Loucy (cell line): ENCODE data around the gene FZD1.

Experiments used
- H2AFZ ChIP-seq: fragments of 200-600 bp; sonication (generic); 2 replicates; pipeline ENCODE4 v1.6.0; 2016; ENCODE audit warnings: antibody characterized with exemption, mild to moderate bottlenecking, low read length, moderate library complexity
- H3F3A ChIP-seq: fragments of 200-600 bp; 2 replicates; pipeline ENCODE4 v1.6.0; 2016; ENCODE audit warnings: antibody characterized with exemption, low read depth, mild to moderate bottlenecking
- H3K27me3 ChIP-seq: fragments of 200-600 bp; sonication (generic); 2 replicates; pipeline ENCODE4 v1.6.1; 2014; ENCODE audit warnings: low read length, mild to moderate bottlenecking; ENCODE audit not compliant: insufficient read depth, poor library complexity, severe bottlenecking
- H3K36me3 ChIP-seq: fragments of 200-600 bp; sonication (generic); 2 replicates; pipeline ENCODE4 v1.6.1; 2016; ENCODE audit warnings: low read length; ENCODE audit not compliant: insufficient read depth
- H3K4me1 ChIP-seq: fragments of 200-600 bp; sonication (generic); 2 replicates; pipeline ENCODE4 v1.5.1; 2014; ENCODE audit warnings: low read length, mild to moderate bottlenecking; ENCODE audit not compliant: insufficient read depth, poor library complexity, severe bottlenecking
- H3K4me2 ChIP-seq: fragments of 200-600 bp; sonication (generic); 2 replicates; pipeline ENCODE4 v1.6.0; 2014; ENCODE audit warnings: antibody characterized with exemption, low read length, low read depth, mild to moderate bottlenecking; ENCODE audit not compliant: poor library complexity, severe bottlenecking
- H3K4me3 ChIP-seq: fragments of 200-600 bp; sonication (generic); 2 replicates; pipeline ENCODE4 v1.5.1; 2014; ENCODE audit warnings: low read length, mild to moderate bottlenecking, mixed read lengths; ENCODE audit not compliant: poor library complexity, severe bottlenecking
- H3K79me2 ChIP-seq: fragments of 200-600 bp; sonication (generic); 2 replicates; pipeline ENCODE4 v1.6.1; 2014; ENCODE audit warnings: low read length; ENCODE audit not compliant: insufficient read depth
- H3K9ac ChIP-seq: fragments of 200-600 bp; sonication (generic); 2 replicates; pipeline ENCODE4 v1.6.0; 2014; ENCODE audit warnings: mild to moderate bottlenecking, low read depth, low read length, moderate library complexity; ENCODE audit not compliant: poor library complexity, severe bottlenecking
- H3K9me2 ChIP-seq: fragments of 200-600 bp; sonication (generic); replicated peaks from 2 replicates; pipeline ENCODE4 v1.6.1; 2016; ENCODE audit warnings: low read depth, low read length, mixed read lengths
- H3K9me3 ChIP-seq: fragments of 200-600 bp; sonication (generic); 2 replicates; pipeline ENCODE4 v1.6.1; 2014; ENCODE audit warnings: mild to moderate bottlenecking, antibody characterized with exemption, low read length, low read depth; ENCODE audit not compliant: insufficient read depth
- H4K20me1 ChIP-seq: fragments of 200-600 bp; sonication (generic); 2 replicates; pipeline ENCODE4 v1.6.0; 2014; ENCODE audit warnings: antibody characterized with exemption, low read length, mild to moderate bottlenecking; ENCODE audit not compliant: insufficient read depth, poor library complexity, severe bottlenecking
- CTCF ChIP-seq: fragments of 200-600 bp; sonication (generic); conservative IDR thresholded peaks from 2 replicates; pipeline ENCODE4 v1.5.1; 2014; ENCODE audit warnings: mild to moderate bottlenecking, antibody characterized with exemption, low read length
- EZH2phosphoT487 ChIP-seq: fragments of 200-600 bp; IDR thresholded peaks from 2 replicates; pipeline ENCODE4 v1.6.1; 2018; ENCODE audit warnings: antibody characterized with exemption, mild to moderate bottlenecking, moderate library complexity, borderline replicate concordance

FZD1 gene

GRCh38 chr7:91239772-91240171 lies 24.5 kb upstream of the FZD1 start:
- Histone ChIP-seq H3K4me1 (no peaks in the 10 kb centered on the region), H3K9me2 (no peaks in the 10 kb centered on the region), H3K4me2 (no peak overlapping the region), H3F3A (no peaks in the 10 kb centered on the region), H3K9ac (no peak overlapping the region), H3K36me3 (no peaks in the 10 kb centered on the region), H3K27me3 (no peaks in the 10 kb centered on the region), H3K79me2 (no peaks in the 10 kb centered on the region), H2AFZ (no peak overlapping the region), H3K4me3 (no peak overlapping the region), H4K20me1 (no peaks in the 10 kb centered on the region), H3K9me3 (no peaks in the 10 kb centered on the region)
- TF ChIP-seq CTCF, result no peak
- TF ChIP-seq EZH2phosphoT487, result no peak

- H2AFZ ChIP-seq, result no peak overlapping the region
Measured at GRCh38 chr7:91240376-91240941, 23.8 kb upstream of the FZD1 start.

GRCh38 chr7:91242097-91242844 lies 22.0 kb upstream of the FZD1 start:
- Histone ChIP-seq H2AFZ (0 out of 2 replicates have a peak overlapping the region, but pooled peaks have one; percentile 28), H4K20me1 (no peaks in the 10 kb centered on the region), H3K9ac (no peak overlapping the region), H3K36me3 (no peaks in the 10 kb centered on the region), H3K4me1 (no peaks in the 10 kb centered on the region), H3K27me3 (no peaks in the 10 kb centered on the region), H3K79me2 (no peaks in the 10 kb centered on the region), H3K9me3 (no peaks in the 10 kb centered on the region), H3F3A (no peaks in the 10 kb centered on the region), H3K4me3 (no peak overlapping the region), H3K4me2 (no peak overlapping the region), H3K9me2 (no peaks in the 10 kb centered on the region)
- TF ChIP-seq CTCF (no peak), EZH2phosphoT487 (no peak)

More at GRCh38 chr7:91240376-91240941, 23.8 kb upstream of the FZD1 start:
- Histone ChIP-seq H3K79me2 (no peaks in the 10 kb centered on the region), H3K9ac (no peak overlapping the region), H3F3A (no peaks in the 10 kb centered on the region), H3K4me3 (no peak overlapping the region), H3K9me3 (no peaks in the 10 kb centered on the region), H3K4me1 (no peaks in the 10 kb centered on the region), H3K36me3 (no peaks in the 10 kb centered on the region), H4K20me1 (no peaks in the 10 kb centered on the region), H3K27me3 (no peaks in the 10 kb centered on the region), H3K4me2 (no peak overlapping the region), H3K9me2 (no peaks in the 10 kb centered on the region)
- no peak for TF ChIP-seq CTCF
- TF ChIP-seq EZH2phosphoT487, result no peak
